GM23338 (cell line): Measurements from ENCODE around the gene AATF. TPM values are rescaled to one million over a fixed set of nuclear protein-coding genes. Genes with fewer than 3 reads are reported as not detected.

Source experiments
- ATAC-seq: fragments of 200-7000 bp; cut with Tn5 transposase; 3 replicates; pipeline ENCODE4 v1.9.1; 2020
- DNase-seq: peaks from one replicate; pipeline ENCODE4 v3.0.0-alpha.2; 2015; ENCODE audit warnings: low spot score
- H2AFZ ChIP-seq: fragments of 200-600 bp; sonication (generic); 2 replicates; pipeline ENCODE4 v1.8.0; 2016; ENCODE audit warnings: antibody characterized with exemption, mild to moderate bottlenecking, moderate library complexity
- H3F3A ChIP-seq: fragments of 200-600 bp; sonication (generic); replicated peaks from 2 replicates; pipeline ENCODE4 v1.8.0; 2017; ENCODE audit warnings: antibody characterized with exemption, mixed run types, low read depth
- H3K27ac ChIP-seq: fragments of 200-600 bp; sonication (generic); 2 replicates; pipeline ENCODE4 v1.6.1; 2016; ENCODE audit warnings: low read depth
- H3K27me3 ChIP-seq: fragments of 200-600 bp; sonication (generic); 2 replicates; pipeline ENCODE4 v1.8.0; 2016; ENCODE audit warnings: mild to moderate bottlenecking, mixed run types, moderate library complexity; ENCODE audit not compliant: insufficient read depth
- H3K36me3 ChIP-seq: fragments of 200-600 bp; sonication (generic); 2 replicates; pipeline ENCODE4 v1.8.0; 2016; ENCODE audit warnings: mild to moderate bottlenecking; ENCODE audit not compliant: insufficient read depth
- H3K4me1 ChIP-seq: fragments of 200-600 bp; sonication (generic); 2 replicates; pipeline ENCODE4 v1.8.0; 2016; ENCODE audit warnings: mild to moderate bottlenecking, moderate library complexity; ENCODE audit not compliant: insufficient read depth
- H3K4me2 ChIP-seq: fragments of 200-600 bp; sonication (generic); 2 replicates; pipeline ENCODE4 v1.7.1; 2017; ENCODE audit warnings: mixed run types
- H3K4me3 ChIP-seq: fragments of 200-600 bp; sonication (generic); 2 replicates; pipeline ENCODE4 v1.6.1; 2016; ENCODE audit warnings: mixed run types
- H3K79me2 ChIP-seq: fragments of 200-600 bp; sonication (generic); replicated peaks from 2 replicates; pipeline ENCODE4 v1.8.0; 2017; ENCODE audit warnings: mild to moderate bottlenecking; ENCODE audit not compliant: insufficient read depth
- H3K9me2 ChIP-seq: fragments of 200-600 bp; sonication (generic); 2 replicates; pipeline ENCODE4 v1.8.0; 2017; ENCODE audit not compliant: insufficient read depth
- H4K20me1 ChIP-seq: fragments of 200-600 bp; sonication (generic); replicated peaks from 2 replicates; pipeline ENCODE4 v1.8.0; 2017; ENCODE audit warnings: mild to moderate bottlenecking; ENCODE audit not compliant: insufficient read depth
- H3K27ac Mint-ChIP-seq: 2 replicates; pipeline ENCODE4 v1.8.0; 2020; ENCODE audit warnings: inconsistent platforms, mild to moderate bottlenecking, moderate library complexity, mixed read lengths
- H3K27me3 Mint-ChIP-seq: 3 replicates; pipeline ENCODE4 v1.8.0; 2022; ENCODE audit warnings: low read depth, mild to moderate bottlenecking, moderate library complexity, mixed read lengths, inconsistent platforms; ENCODE audit not compliant: insufficient read depth, poor library complexity
- H3K36me3 Mint-ChIP-seq: 3 replicates; pipeline ENCODE4 v1.8.0; 2021; ENCODE audit warnings: low read depth, mild to moderate bottlenecking, inconsistent platforms, moderate library complexity, mixed read lengths
- H3K4me1 Mint-ChIP-seq: 3 replicates; pipeline ENCODE4 v1.8.0; 2020; ENCODE audit warnings: mild to moderate bottlenecking, inconsistent platforms, mixed read lengths
- H3K4me3 Mint-ChIP-seq: 3 replicates; pipeline ENCODE4 v1.8.0; 2021; ENCODE audit warnings: moderate library complexity, mild to moderate bottlenecking, inconsistent platforms, mixed read lengths
- H3K9me3 Mint-ChIP-seq: 3 replicates; pipeline ENCODE4 v1.8.0; 2020; ENCODE audit warnings: moderate library complexity, mild to moderate bottlenecking, inconsistent platforms, mixed read lengths
- CREB1 ChIP-seq: fragments of 250-450 bp; sonication (Bioruptor Pico); IDR thresholded peaks from 2 replicates; pipeline ENCODE4 v1.5.0; 2020; ENCODE audit warnings: low read depth, mild to moderate bottlenecking, moderate library complexity
- CTCF ChIP-seq, 2 experiments: fragments of 200-600 bp in 1 of 2; sonication (generic) in 1 of 2; conservative IDR thresholded peaks; 2 replicates each; pipeline versions ENCODE4 v1.5.1 to v1.6.1; 2016 to 2017; ENCODE audit warnings: antibody characterized with exemption in 2 of 2, low read depth in 2 of 2, mild to moderate bottlenecking in 2 of 2, moderate library complexity in 1 of 2
- ETS1 ChIP-seq: IDR thresholded peaks from 2 replicates; pipeline ENCODE4 v1.6.1; 2016; ENCODE audit warnings: antibody characterized with exemption
- EZH2 ChIP-seq: fragments of 200-600 bp; sonication (generic); IDR thresholded peaks from one replicate; pipeline ENCODE4 v1.8.0; 2017; ENCODE audit warnings: antibody characterized with exemption, mild to moderate bottlenecking, low read depth; ENCODE audit not compliant: unreplicated experiment
- EZH2phosphoT487 ChIP-seq: fragments of 200-600 bp; sonication (generic); IDR thresholded peaks from one replicate; pipeline ENCODE4 v1.8.1; 2018; ENCODE audit warnings: antibody characterized with exemption; ENCODE audit not compliant: unreplicated experiment
- JUNB ChIP-seq: IDR thresholded peaks from one replicate; pipeline ENCODE4 v1.6.1; 2016; ENCODE audit warnings: antibody characterized with exemption; ENCODE audit not compliant: unreplicated experiment
- NANOG ChIP-seq: IDR thresholded peaks from 2 replicates; pipeline ENCODE4 v1.6.1; 2016; ENCODE audit warnings: antibody characterized with exemption, borderline replicate concordance
- POLR2AphosphoS5 ChIP-seq: IDR thresholded peaks from 2 replicates; pipeline ENCODE4 v1.6.1; 2016; ENCODE audit warnings: antibody characterized with exemption, low read depth
- REST ChIP-seq: IDR thresholded peaks from one replicate; pipeline ENCODE4 v1.6.1; 2018; ENCODE audit warnings: antibody characterized with exemption; ENCODE audit not compliant: unreplicated experiment
- STAT1 ChIP-seq: IDR thresholded peaks from one replicate; pipeline ENCODE4 v1.6.1; 2016; ENCODE audit warnings: antibody characterized with exemption; ENCODE audit not compliant: unreplicated experiment
- ZNF114 ChIP-seq: fragments of 250-450 bp; sonication (Bioruptor Pico); IDR thresholded peaks from 2 replicates; pipeline ENCODE4 v1.5.0; 2020; ENCODE audit warnings: mild to moderate bottlenecking, moderate library complexity
- ZNF331 ChIP-seq: fragments of 250-450 bp; sonication (Bioruptor Pico); IDR thresholded peaks from 2 replicates; pipeline ENCODE4 v1.5.0; 2020; ENCODE audit warnings: low read depth, mild to moderate bottlenecking, moderate library complexity
- ZNF462 ChIP-seq: fragments of 250-450 bp; sonication (Bioruptor Pico); IDR thresholded peaks from 2 replicates; pipeline ENCODE4 v1.5.0; 2020; ENCODE audit warnings: mild to moderate bottlenecking, moderate library complexity
- polyA plus RNA-seq: library from polyadenylated mRNA; unstranded; fragments of >200 nt; fragmentation: Nextera tagmentation; extraction: Ambion mirVana; gene quantifications from 2 replicates; pipeline ENCODE4 v1.2.1, GENCODE V29; 2016
- total RNA-seq: library from RNA; depleted of rRNA; stranded (reverse); fragments of >200 nt; shearing (Covaris generic); gene quantifications from 2 replicates; pipeline ENCODE4 v1.2.3, GENCODE V29; 2014

Gene AATF
- total and polyA plus RNA-seq, 2 experiments from 2014 or later: 40.2 to 71.2 TPM

- ATAC-seq: no peak
- Mint-ChIP-seq H3K27me3 (peaks cover 50% of the 10 kb centered on the region), H3K9me3 (no peaks in the 10 kb centered on the region), H3K36me3 (no peaks in the 10 kb centered on the region), H3K4me3 (no peak overlapping the region), H3K4me1 (peaks cover 65% of the 10 kb centered on the region), H3K27ac (no peak overlapping the region)
- Histone ChIP-seq H3K79me2 (no peaks in the 10 kb centered on the region), H4K20me1 (no peaks in the 10 kb centered on the region; the same call in 1 of the 2 replicates), H3K4me2 (no peak overlapping the region), H3F3A (peaks cover 20% of the 10 kb centered on the region), H3K27ac (no peak overlapping the region), H3K27me3 (peaks cover 48% of the 10 kb centered on the region), H2AFZ (no peak overlapping the region), H3K9me2 (no peaks in the 10 kb centered on the region), H3K4me3 (no peak overlapping the region), H3K36me3 (no peaks in the 10 kb centered on the region), H3K4me1 (peaks cover 49% of the 10 kb centered on the region)
- no peak for TF ChIP-seq ZNF462
- no peak for TF ChIP-seq EZH2
- TF ChIP-seq ETS1: no peak
- TF ChIP-seq ZNF114 (CRISPR knock-in tag): no peak
- no peak for TF ChIP-seq POLR2AphosphoS5
- TF ChIP-seq NANOG: no peak
- TF ChIP-seq JUNB: no peak
- no peak for TF ChIP-seq CREB1 (CRISPR knock-in tag)
- no peak for TF ChIP-seq STAT1
- TF ChIP-seq CTCF (conservative IDR thresholded peaks at IDR 0.05; ENCODE audit: low read depth in 2 of 2): no peak
- no peak for TF ChIP-seq ZNF331 (CRISPR knock-in tag)
- TF ChIP-seq EZH2phosphoT487: no peak
- no peak for TF ChIP-seq REST
- DNase-seq: no peak
Measured at GRCh38 chr17:36926701-36927100, 22.1 kb upstream of the AATF start.
